GM12874 (cell line): Measurements from ENCODE around the gene PPFIBP2.

Experiments
- TF ChIP-seq, protein P1 (sequence below): IDR thresholded peaks from 2 replicates; pipeline ENCODE4 v1.5.1; 2011; ENCODE audit warnings: low read depth, mild to moderate bottlenecking, control low read depth, low read length, moderate library complexity; ENCODE audit not compliant: insufficient read depth

The PPFIBP2 gene

GRCh38 chr11:7520981-7521487, 7.2 kb downstream of the PPFIBP2 start:
- TF ChIP-seq, protein P1, sequence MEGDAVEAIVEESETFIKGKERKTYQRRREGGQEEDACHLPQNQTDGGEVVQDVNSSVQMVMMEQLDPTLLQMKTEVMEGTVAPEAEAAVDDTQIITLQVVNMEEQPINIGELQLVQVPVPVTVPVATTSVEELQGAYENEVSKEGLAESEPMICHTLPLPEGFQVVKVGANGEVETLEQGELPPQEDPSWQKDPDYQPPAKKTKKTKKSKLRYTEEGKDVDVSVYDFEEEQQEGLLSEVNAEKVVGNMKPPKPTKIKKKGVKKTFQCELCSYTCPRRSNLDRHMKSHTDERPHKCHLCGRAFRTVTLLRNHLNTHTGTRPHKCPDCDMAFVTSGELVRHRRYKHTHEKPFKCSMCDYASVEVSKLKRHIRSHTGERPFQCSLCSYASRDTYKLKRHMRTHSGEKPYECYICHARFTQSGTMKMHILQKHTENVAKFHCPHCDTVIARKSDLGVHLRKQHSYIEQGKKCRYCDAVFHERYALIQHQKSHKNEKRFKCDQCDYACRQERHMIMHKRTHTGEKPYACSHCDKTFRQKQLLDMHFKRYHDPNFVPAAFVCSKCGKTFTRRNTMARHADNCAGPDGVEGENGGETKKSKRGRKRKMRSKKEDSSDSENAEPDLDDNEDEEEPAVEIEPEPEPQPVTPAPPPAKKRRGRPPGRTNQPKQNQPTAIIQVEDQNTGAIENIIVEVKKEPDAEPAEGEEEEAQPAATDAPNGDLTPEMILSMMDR: no peak

DNA sequence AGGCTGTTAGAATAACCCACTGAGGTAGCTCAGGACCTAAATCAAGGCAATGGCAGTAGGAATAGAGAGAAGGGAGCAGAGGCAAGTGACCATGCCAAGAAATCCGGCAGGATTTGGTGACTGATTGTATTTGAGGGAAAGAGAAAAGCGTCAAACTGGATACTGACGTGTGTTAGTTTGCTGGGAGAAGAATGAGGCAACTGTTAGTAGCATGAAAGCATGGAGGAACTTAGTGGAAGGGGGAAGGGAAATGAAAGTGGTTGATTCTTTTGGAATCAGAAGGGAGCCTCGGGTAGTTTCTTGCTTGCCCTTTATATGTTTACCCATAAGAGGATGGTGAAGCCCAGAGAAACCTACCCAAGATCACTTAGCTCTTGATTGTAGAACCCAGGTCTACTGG, 8.3 kb downstream of the PPFIBP2 start:
- TF ChIP-seq, protein P1: no peak

DNA sequence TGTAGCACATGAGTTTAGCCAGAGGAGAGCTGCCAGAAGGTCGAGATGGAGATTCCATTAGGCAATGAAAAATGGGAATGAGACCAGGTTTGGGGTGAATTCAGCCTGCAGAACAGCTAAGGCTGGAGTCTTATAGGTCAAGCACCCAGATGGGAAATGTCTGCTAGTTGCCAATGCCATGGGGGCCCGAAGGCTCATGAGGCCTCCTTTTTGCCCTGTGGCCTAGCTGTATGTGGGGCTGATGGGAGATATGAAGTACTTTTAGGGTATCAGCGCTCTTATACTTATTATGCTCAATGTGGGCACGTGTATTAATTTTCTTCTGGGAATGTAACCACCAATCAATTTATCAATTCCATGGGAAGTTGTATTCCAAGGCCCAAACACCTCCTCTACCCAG, 8.7 kb downstream of the PPFIBP2 start:
- TF ChIP-seq, protein P1: no peak

- TF ChIP-seq, protein P1: no peak
These were observed 9.8 kb downstream of the PPFIBP2 start for GRCh38 chr11:7523416-7524210.

GRCh38 chr11:7524462-7525235, 10.8 kb downstream of the PPFIBP2 start:
- TF ChIP-seq, protein P1: no peak

- TF ChIP-seq, protein P1: no peak
These were observed 11.6 kb downstream of the PPFIBP2 start for GRCh38 chr11:7525424-7525823.

GRCh38 chr11:7527029-7527428, 13.2 kb downstream of the PPFIBP2 start:
- TF ChIP-seq, protein P1: no peak
